ENCODE data around the gene RITA1.
"Not testable (repeated sequence)": the region's sequence is repeated elsewhere in the genome, so short reads cannot be mapped to it uniquely, and the experiment has no call there.

The RITA1 gene, protein sequence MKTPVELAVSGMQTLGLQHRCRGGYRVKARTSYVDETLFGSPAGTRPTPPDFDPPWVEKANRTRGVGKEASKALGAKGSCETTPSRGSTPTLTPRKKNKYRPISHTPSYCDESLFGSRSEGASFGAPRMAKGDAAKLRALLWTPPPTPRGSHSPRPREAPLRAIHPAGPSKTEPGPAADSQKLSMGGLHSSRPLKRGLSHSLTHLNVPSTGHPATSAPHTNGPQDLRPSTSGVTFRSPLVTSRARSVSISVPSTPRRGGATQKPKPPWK

DNA sequence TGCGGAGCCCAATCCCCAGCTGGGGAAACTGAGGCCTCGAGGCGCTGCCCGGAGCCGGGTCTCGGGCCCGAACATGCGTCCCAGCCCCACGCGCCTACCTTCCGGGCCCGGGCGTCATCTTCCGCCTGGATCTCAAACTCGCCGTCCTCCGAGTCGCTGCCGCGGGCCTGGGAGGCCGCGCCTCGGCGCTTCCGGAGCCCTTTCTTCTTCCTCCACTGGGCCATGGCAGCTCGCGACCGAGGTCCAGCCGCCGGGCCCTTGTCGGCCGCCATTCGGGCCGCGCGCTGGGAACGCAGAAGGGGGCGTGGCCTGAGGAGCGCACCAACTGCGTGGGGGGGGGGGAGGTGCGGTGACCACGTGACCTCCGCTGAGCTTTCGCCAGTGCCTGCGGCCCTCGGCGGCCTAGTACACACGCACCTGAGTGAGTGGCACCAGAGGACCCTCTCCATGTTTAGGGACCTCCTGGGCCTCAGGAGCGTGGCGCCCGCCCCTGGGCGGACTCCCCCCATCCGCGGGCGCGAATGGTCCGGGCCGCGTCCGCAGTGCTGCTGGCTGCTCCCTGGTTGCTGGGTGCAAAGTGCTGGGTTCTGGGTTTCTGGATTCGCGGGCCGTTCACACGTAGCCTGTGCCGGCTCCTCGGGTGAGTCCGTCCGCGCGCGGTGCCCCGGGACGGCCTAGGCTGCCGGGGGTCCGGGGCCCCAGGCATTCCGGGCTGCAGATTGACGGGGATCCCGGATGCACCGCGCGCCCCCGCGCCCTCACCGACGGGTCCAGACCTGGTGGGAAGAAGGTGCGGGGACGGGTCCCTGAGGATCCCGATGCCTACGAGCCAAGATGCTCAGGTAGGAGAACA is at the start of gene RITA1, which contains the start of gene DDX54:
Gene RITA1 (plus strand): TSS at position 542 of the 853 bp plus-strand sequence. CDS start 1,026 bp downstream, outside the sequence.
Gene DDX54 (minus strand): TSS at position 299 of the 853 bp plus-strand sequence. CDS start 27 bp downstream, at position 272.
- DNase-seq = peak; percentile 93

DNA sequence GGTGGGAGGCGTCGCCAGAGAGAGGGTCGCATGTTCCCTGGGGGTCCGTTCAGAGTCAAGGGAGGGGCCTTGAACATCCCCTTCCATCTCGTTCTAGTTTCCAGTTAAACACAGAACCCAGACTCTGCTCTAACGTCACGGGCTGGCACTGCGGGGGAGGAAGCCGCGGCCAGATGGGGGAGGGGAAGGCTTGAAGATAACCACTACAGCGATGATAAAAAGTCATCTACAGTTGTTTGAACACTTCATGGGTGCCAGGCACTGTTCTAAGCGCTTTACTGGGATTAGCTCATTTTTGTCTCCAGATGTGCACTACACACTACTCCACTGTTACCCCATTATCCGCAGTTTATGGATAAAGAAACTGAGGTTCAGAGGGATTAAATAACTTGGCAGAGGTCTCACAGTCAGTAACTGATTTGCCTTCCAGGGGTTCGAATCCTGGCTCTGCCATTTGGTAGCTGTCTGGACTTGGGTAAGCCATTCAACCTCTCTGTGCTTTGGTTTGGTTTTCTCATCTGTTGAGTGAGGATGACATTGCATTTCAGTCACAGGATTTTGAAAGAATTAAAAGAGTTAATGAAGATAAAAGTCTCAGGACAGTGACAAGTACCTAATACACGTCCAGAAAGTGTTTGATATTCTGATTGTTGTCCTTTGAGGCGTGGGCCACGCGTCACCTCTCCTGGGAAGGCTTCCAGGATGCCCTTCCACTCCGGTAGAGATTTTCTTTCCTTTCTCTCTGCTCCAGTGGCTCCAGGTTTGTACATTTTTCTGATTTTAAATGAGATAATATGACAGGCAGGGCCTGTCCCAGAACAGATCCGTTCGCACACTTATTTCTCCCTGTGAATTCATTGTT is 49.2 kb upstream of the RITA1 start:
- DNase-seq = no peak

- DNase-seq = no peak
Observed at GRCh38 chr12:113136990-113137511, 48.5 kb upstream of the RITA1 start.

GRCh38 chr12:113137861-113138783 is 47.4 kb upstream of the RITA1 start:
- no peak for DNase-seq

DNA sequence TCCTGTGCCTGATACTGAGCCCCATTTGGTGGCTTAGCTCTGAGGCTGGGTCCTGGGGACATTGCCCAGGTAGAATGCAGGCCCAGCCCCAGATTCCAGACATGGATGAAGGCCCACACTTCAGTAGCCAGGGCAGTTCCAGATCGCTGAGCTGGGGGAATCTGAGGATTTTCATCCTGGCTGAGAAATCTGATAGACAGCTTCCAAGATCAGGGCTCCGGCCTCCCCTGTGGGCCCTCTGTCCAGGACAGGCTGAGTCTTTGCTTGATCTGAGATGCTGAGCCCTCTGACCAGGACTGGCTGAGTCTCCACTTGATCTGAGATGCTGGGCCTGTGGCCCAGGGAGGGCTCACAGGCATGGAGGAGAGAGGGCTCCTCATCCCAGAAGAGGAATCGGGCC is 46.7 kb upstream of the RITA1 start:
- no peak for DNase-seq

DNA sequence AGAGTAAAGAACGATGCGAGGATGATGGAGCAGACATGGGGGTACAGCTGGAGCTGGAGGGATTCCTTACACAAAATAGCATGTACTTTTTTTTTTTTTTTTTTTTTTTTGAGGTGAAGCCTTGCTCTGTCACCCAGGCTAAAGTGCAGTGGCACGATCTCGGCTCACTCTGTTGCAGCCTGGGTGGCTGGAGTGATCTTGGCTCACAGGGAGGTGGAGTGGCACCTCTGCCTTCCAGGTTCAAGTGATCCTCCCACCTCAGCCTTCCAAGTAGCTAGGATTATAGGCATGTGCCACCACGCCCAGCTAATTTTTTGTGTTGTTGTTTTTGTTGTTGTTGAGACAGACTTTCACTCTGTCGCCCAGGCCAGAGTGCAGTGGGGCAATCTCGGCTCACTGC is 44.8 kb upstream of the RITA1 start:
- no peak for DNase-seq

- not testable (repeated sequence) for DNase-seq
Observed at GRCh38 chr12:113141716-113142115, 43.8 kb upstream of the RITA1 start.

- DNase-seq = no peak
Observed at GRCh38 chr12:113142173-113142885, 43.2 kb upstream of the RITA1 start.

GRCh38 chr12:113142886-113143332 is 42.6 kb upstream of the RITA1 start:
- DNase-seq = no peak

DNA sequence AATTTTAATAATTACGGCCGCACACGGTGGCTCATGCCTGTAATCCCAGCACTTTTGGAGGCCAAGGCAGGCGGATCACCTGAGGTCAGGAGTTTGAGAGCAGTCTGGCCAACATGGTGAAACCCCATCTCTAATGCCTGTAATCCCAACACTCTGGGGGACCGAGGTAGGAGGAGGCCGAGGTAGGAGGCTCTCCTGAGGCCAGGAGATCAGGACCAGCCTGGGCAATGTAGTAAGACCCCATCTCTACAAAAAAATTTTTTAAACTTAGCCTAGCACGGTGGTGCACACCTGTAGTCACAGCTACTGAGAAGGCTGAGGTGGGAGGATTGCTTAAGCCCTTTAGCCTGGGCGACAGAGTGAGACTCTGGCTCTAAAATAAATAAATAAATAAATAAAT is 41.6 kb upstream of the RITA1 start:
- DNase-seq = no peak

DNA sequence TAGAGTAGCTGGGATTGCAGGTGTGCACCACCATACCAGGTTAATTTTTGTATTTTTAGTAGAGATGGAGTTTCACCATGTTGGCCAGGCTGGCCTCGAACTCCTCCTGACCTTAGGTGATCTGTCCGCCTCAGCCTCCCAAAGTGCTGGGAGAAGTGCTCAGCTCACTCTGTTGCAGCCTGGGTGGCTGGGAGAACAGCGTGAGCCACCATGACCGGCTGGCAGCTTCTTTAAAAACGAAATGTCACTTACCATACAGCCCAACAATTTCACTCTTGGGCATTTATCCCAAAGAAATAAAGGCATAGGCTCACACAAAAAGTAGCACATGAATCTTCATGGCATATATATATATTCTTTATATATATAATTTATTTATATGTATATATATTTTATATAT is 40.7 kb upstream of the RITA1 start:
- no peak for DNase-seq

GRCh38 chr12:113145720-113146551 is 39.6 kb upstream of the RITA1 start:
- no peak for DNase-seq

DNA sequence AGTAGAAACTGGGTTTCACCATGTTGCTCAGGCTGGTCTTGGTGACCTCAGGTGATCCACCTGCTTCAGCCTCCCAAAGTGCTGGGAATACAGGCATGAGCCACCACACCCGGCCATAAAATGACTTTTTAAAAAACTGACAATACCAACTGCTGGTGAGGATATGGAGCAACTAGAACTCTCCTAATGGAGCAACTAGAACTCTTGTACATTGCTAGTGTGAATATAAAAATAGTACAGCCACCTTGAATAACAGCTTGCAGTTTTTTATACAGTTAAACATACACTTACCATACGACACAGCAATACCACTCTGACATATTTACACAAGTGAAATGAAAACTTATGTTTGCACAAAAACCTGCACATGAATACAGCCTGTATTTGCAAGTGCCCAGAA is 38.5 kb upstream of the RITA1 start:
- no peak for DNase-seq

GRCh38 chr12:113149361-113150150 is 36.0 kb upstream of the RITA1 start, which contains the start of gene CFAP73:
Gene CFAP73, plus strand, starts transcription at chr12:113149724. Its CDS starts 134 bp downstream, at chr12:113149858.
- DNase-seq = peak; percentile 95

GRCh38 chr12:113151655-113152054 is 33.9 kb upstream of the RITA1 start:
- DNase-seq = no peak

- DNase-seq = no peak
Observed at GRCh38 chr12:113152196-113152834, 33.2 kb upstream of the RITA1 start.

GRCh38 chr12:113152835-113153814 is 32.4 kb upstream of the RITA1 start:
- DNase-seq = peak; percentile 82
